Measurements from ENCODE around the gene MFSD12.

DNA sequence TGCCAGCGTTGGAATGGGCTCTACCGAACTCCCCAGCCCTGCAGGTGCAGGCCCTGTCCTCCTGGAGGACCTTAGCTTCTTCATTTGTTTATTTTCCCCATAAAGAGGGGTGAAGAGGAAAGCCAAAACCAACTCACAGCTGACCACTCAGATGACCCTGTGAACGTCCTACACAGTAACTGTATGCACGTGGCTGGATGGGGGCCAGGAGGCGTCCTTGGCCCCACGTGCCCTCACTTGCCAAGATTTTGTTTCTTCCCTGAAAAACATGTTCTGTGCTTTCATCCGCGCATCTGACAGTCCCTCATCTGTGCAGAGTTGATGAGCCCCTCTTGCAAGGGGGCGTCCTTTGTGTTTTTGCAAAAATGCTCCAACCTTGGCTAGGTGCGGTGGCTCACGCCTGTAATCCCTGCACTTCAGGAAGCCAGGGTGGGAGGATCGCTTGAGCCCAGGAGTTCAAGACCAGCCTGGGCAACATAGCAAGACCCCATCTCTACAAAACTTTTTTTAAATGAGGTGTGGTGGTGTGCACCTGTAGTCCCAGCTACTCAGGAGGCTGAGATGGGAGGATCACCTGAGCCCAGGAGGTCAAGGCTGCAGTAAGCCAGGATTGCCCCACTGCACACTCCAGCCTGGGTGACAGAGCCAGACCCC is 23.7 kb downstream of the MFSD12 start:
- TF ChIP-seq, protein P1, sequence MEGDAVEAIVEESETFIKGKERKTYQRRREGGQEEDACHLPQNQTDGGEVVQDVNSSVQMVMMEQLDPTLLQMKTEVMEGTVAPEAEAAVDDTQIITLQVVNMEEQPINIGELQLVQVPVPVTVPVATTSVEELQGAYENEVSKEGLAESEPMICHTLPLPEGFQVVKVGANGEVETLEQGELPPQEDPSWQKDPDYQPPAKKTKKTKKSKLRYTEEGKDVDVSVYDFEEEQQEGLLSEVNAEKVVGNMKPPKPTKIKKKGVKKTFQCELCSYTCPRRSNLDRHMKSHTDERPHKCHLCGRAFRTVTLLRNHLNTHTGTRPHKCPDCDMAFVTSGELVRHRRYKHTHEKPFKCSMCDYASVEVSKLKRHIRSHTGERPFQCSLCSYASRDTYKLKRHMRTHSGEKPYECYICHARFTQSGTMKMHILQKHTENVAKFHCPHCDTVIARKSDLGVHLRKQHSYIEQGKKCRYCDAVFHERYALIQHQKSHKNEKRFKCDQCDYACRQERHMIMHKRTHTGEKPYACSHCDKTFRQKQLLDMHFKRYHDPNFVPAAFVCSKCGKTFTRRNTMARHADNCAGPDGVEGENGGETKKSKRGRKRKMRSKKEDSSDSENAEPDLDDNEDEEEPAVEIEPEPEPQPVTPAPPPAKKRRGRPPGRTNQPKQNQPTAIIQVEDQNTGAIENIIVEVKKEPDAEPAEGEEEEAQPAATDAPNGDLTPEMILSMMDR (conservative IDR thresholded peaks at IDR 0.05) = no peak
- no peak for TF ChIP-seq ZFX (IDR thresholded peaks at IDR 0.05)
